Spinal cord (tissue), 10 donors: ENCODE results near the gene FBXL14. TPM values are rescaled to one million over a fixed set of nuclear protein-coding genes. Genes with fewer than 3 reads are reported as not detected.

Experiments
- DNase-seq, 6 donors: peaks; one replicate each; pipeline versions ENCODE4 v3.0.0 to v3.0.0-alpha.2; 2013 to 2015; ENCODE audit warnings: low spot score in 6 of 6, low read depth in 4 of 6
- H3K27ac ChIP-seq: one replicate; pipeline ENCODE4 v1.5.1; 2013; ENCODE audit warnings: low read depth, low read length, control low read depth
- H3K27me3 ChIP-seq: one replicate; pipeline ENCODE4 v1.6.1; 2013; ENCODE audit warnings: low read length; ENCODE audit not compliant: control insufficient read depth, insufficient read depth
- H3K36me3 ChIP-seq: one replicate; pipeline ENCODE4 v1.6.1; 2013; ENCODE audit warnings: low read length; ENCODE audit not compliant: control insufficient read depth, insufficient read depth
- H3K4me1 ChIP-seq: one replicate; pipeline ENCODE4 v1.6.1; 2013; ENCODE audit warnings: low read length; ENCODE audit not compliant: control insufficient read depth, insufficient read depth
- H3K4me3 ChIP-seq: one replicate; pipeline ENCODE4 v1.5.1; 2013; ENCODE audit warnings: low read depth, low read length, control low read depth
- H3K9me3 ChIP-seq: one replicate; pipeline ENCODE4 v1.6.1; 2013; ENCODE audit warnings: low read length; ENCODE audit not compliant: control insufficient read depth, insufficient read depth
- WGBS: methylation state at CpG from one replicate; pipeline ENCODE4 v1.1.5; 2013; ENCODE audit warnings: missing lambda C conversion rate; ENCODE audit not compliant: insufficient coverage; 5-methylcytosine and 5-hydroxymethylcytosine counted together
- polyA plus RNA-seq, 2 donors: library from polyadenylated mRNA; unstranded; fragments of 120-200 nt; gene quantifications; one replicate each; pipeline ENCODE4 v1.2.1, GENCODE V29; 2013; ENCODE audit not compliant: insufficient read length in 2 of 2
- total RNA-seq, 2 donors: library from RNA; depleted of rRNA in 1 of 2; stranded (reverse); fragments of 120-200 nt in 1 of 2; fragments of >200 nt in 1 of 2; gene quantifications; one replicate each; pipeline versions ENCODE4 v1.2.3 to v1.2.4, GENCODE V29; 2013 to 2014
- donor health status: healthy.

FBXL14 gene
- total and polyA plus RNA-seq, 4 donors, result 11.0 to 17.1 (median 15.8) TPM

DNA sequence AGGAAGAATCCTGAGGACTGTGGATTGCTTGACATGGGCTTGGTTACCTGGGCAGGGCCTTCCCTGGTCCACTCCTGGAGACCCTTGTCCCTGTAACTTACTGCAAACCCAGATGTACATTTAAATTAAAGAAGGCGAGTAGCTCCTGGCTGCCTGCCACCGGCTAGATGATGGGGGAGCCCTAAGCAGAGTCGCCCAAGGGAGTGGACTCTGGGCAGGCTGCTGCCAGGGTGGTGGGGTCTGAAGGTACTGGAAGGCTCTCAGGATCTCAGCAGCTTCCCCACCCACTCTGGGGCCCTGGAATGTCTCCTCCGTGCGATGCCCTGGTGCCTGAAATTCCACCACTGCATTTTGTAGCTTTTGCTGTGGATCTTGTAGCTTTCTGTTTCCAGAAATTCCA lies 74.7 kb downstream of the FBXL14 start:
- no CpG with 5 or more reads among the region's 5 CpGs for WGBS
- H3K9me3 ChIP-seq, result peaks cover 7% of the 10 kb centered on the region
- peaks cover 11% of the 10 kb centered on the region for H3K4me1 ChIP-seq
- H3K27ac ChIP-seq, result no peak overlapping the region
- no peak for DNase-seq
- no peaks in the 10 kb centered on the region for H3K36me3 ChIP-seq
- H3K4me3 ChIP-seq, result no peak overlapping the region
- peaks cover 2% of the 10 kb centered on the region for H3K27me3 ChIP-seq

DNA sequence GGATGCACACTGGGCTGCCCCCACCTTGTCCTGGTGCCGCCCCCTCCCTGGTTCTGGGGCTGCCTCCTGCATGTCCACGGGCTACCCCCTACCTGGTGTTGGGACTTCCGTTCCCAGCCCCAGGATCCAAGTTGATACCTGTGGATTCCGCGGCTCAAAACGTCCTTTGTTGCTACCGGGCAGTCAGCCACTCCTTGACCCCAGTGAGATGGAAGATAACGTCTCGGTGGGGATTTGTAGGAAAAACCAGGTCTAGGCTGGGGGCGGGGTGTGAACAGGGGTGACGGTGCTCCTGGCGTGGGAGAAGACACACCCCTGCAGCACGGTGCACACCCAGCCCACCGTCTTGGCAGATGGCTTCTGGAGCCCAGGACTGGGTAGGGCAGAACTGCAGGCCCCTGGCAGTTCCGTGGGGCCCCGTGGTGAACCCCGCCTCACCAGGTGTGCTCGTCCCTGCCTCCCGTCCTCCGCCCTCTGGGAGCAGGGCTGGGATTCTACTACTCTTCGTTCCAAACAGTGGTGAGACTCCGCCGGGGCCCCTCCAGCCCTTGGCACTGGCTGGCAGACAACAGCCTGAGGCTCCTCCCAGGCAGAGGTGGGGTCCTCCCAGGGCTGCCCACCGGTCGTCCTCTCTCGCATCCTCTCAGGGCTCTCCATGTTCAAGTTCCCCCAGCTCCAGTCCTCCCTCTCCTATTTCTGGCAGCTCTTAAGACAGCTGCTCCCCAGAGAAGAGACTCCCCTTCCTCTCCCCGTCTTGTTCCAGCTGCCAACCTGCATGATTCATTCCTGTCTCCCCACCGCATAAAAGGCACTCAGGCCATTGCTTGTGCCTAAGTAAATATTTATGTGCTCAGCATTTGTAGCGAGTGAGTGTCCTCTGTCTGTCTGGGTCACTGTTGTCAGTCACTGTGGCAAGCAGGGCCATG lies 75.5 kb downstream of the FBXL14 start:
- Histone ChIP-seq H3K4me3 (no peak overlapping the region), H3K36me3 (no peaks in the 10 kb centered on the region), H3K4me1 (peaks cover 11% of the 10 kb centered on the region), H3K27me3 (no peaks in the 10 kb centered on the region), H3K9me3 (peaks cover 7% of the 10 kb centered on the region), H3K27ac (no peak overlapping the region)
- 57% methylated on average over 24 of the region's 29 CpGs for WGBS
- no peak for DNase-seq

GRCh38 chr12:1517734-1518525 lies 76.5 kb downstream of the FBXL14 start:
- DNase-seq, result no peak
- Histone ChIP-seq H3K4me3 (no peak overlapping the region), H3K27me3 (no peaks in the 10 kb centered on the region), H3K27ac (no peak overlapping the region), H3K4me1 (peaks cover 11% of the 10 kb centered on the region), H3K36me3 (no peaks in the 10 kb centered on the region), H3K9me3 (peaks cover 7% of the 10 kb centered on the region)
- 95% methylated on average over 4 of the region's 8 CpGs for WGBS

- H3K9me3 ChIP-seq, result peaks cover 7% of the 10 kb centered on the region
- no peaks in the 10 kb centered on the region for H3K27me3 ChIP-seq
- no peak for DNase-seq
- WGBS, result no CpG with 5 or more reads among the region's 2 CpGs
- H3K36me3 ChIP-seq, result no peaks in the 10 kb centered on the region
- peaks cover 11% of the 10 kb centered on the region for H3K4me1 ChIP-seq
- H3K27ac ChIP-seq, result no peak overlapping the region
- H3K4me3 ChIP-seq, result no peak overlapping the region
Observed at GRCh38 chr12:1517007-1517406, 77.4 kb downstream of the FBXL14 start.

Other genes starting within 250 kb of the FBXL14 start
- 10 to 100 TPM; 10.3 to 12.2 TPM for gene WNT5B, start 34.6 kb upstream of the FBXL14 start, total RNA-seq
- gene WNT5B, start 34.6 kb upstream of the FBXL14 start, polyA plus RNA-seq, result 10 to 100 TPM; 14.2 to 14.3 TPM
- 10 to 100 TPM; 43.5 to 49.3 TPM for gene ADIPOR2, start 96.5 kb upstream of the FBXL14 start, total RNA-seq
- 10 to 100 TPM; 40.7 to 41.2 TPM for gene ADIPOR2, start 96.5 kb upstream of the FBXL14 start, polyA plus RNA-seq
- 1 to 10 TPM; 1.4 to 3.2 TPM for gene LRTM2, start 226.0 kb upstream of the FBXL14 start, total RNA-seq
- 1 to 10 TPM; 7.4 to 9.6 TPM for gene LRTM2, start 226.0 kb upstream of the FBXL14 start, polyA plus RNA-seq